ENCODE measurements around the gene EEF1AKMT1. TPM values are rescaled to one million over a fixed set of nuclear protein-coding genes. Genes with fewer than 3 reads are reported as not detected.

The EEF1AKMT1 gene
- total and polyA plus RNA-seq, 10 of the 15 experiments (the other 5 are each of a cell fraction or from before 2014, with no cell fraction given) = 7.9 to 44.5 (median 11.0) TPM

DNA sequence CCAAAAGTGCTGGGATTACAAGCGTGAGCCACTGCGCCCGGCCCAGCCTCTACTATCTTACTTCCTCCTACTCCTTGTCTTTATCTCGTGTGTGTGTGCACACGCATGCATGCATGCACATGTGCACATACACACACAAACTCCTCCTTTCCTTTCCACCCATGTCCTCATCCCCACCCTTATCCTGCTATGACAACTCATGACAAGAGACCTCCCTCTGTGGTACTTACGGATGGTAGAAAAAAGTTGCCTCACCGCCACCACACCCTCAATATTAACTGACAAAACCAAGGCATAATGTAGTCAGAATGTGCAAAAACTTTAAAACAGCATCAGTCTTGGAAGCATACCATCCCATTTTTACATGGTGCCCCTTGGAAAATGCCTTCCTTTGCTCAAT, 15.9 kb upstream of the EEF1AKMT1 start:
- RAD21 ChIA-PET (ENCODE audit: unreplicated experiment) = no interaction called here
- no peak overlapping the region for H2AFZ ChIP-seq (ENCODE audit: control insufficient read depth, low read depth, low read length)
- no peak for DNase-seq (ENCODE audit: low read depth, low spot score)
- POLR2A ChIA-PET = no interaction called here
- in situ Hi-C loops (cut with MboI) (no loop called here), intact Hi-C loops (cut with micrococcal nuclease; ENCODE audit: unreplicated experiment) (no loop called here)
- CTCF ChIA-PET = no interaction called here
- peaks cover 0 to 7% of the 10 kb centered on the region in 2 experiments for H3K36me3 ChIP-seq (ENCODE audit: control insufficient read depth in 2 of 2, insufficient read depth in 2 of 2, low read length in 1 of 2)
- no peaks in the 10 kb centered on the region for H4K20me1 ChIP-seq (ENCODE audit: control insufficient read depth, insufficient read depth)
- SMC1A ChIA-PET (ENCODE audit: uncharacterized antibody, unreplicated experiment) = no interaction called here
- no peaks in the 10 kb centered on the region for H3K27me3 ChIP-seq (replicated peaks in 1 of 2; ENCODE audit: control insufficient read depth in 2 of 2, insufficient read depth in 2 of 2, low read length in 1 of 2)
- 98% methylated on average over 7 of the region's 7 CpGs for WGBS (ENCODE audit: insufficient coverage, insufficient replicate concordance, low lambda C conversion rate, missing lambda C conversion rate)
- no peaks in the 10 kb centered on the region for H3K4me1 ChIP-seq (ENCODE audit: control insufficient read depth, insufficient read depth, low read length)
- FAIRE-seq = no peak
- H3K79me2 ChIP-seq (ENCODE audit: control insufficient read depth, insufficient read depth, low read length) = no peaks in the 10 kb centered on the region
- no peaks in the 10 kb centered on the region for H3K9me3 ChIP-seq (replicated peaks; ENCODE audit: control insufficient read depth, insufficient read depth, low read length)
- no peak overlapping the region for H3K4me3 ChIP-seq
- H3K9ac ChIP-seq (ENCODE audit: control insufficient read depth, insufficient read depth, low read length) = no peak overlapping the region
- H3K27ac ChIP-seq (ENCODE audit: control insufficient read depth, insufficient read depth) = no peak overlapping the region
- no TSS peak for BruUV-seq (replicated peaks)
- H3K4me2 ChIP-seq (ENCODE audit: control insufficient read depth, insufficient read depth) = no peak overlapping the region
- ATAC-seq = no peak
- TF ChIP-seq IRF4 (IDR thresholded peaks at IDR 0.05; ENCODE audit: low read depth, low read length) (no peak), PAX8 (IDR thresholded peaks at IDR 0.05) (no peak), IKZF2 (IDR thresholded peaks at IDR 0.05) (no peak), SMC3 (IDR thresholded peaks at IDR 0.05; ENCODE audit: borderline replicate concordance, low read length) (no peak), SIX5 (IDR thresholded peaks at IDR 0.05; ENCODE audit: low read depth, low read length, severe bottlenecking) (no peak), TCF3 (IDR thresholded peaks at IDR 0.05; ENCODE audit: borderline replicate concordance, insufficient read depth, low read depth, low read length) (no peak), ETV6 (conservative IDR thresholded peaks at IDR 0.05 in 1 of 2, IDR thresholded peaks at IDR 0.05 in 1 of 2; ENCODE audit: borderline replicate concordance in 1 of 2, low read depth in 1 of 2) (no peak), TAF1 (IDR thresholded peaks at IDR 0.05; ENCODE audit: borderline replicate concordance, low read depth, low read length) (no peak), MTA3 (IDR thresholded peaks at IDR 0.05; ENCODE audit: borderline replicate concordance, low read length) (no peak), MEF2B (IDR thresholded peaks at IDR 0.05; ENCODE audit: partially characterized antibody, poor library complexity, severe bottlenecking) (no peak), FOXK2 (IDR thresholded peaks at IDR 0.05) (no peak), SP1 (IDR thresholded peaks at IDR 0.05; ENCODE audit: low read depth, low read length) (no peak)
- TF ChIP-seq, protein P1, sequence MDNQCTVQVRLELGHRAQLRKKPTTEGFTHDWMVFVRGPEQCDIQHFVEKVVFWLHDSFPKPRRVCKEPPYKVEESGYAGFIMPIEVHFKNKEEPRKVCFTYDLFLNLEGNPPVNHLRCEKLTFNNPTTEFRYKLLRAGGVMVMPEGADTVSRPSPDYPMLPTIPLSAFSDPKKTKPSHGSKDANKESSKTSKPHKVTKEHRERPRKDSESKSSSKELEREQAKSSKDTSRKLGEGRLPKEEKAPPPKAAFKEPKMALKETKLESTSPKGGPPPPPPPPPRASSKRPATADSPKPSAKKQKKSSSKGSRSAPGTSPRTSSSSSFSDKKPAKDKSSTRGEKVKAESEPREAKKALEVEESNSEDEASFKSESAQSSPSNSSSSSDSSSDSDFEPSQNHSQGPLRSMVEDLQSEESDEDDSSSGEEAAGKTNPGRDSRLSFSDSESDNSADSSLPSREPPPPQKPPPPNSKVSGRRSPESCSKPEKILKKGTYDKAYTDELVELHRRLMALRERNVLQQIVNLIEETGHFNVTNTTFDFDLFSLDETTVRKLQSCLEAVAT (IDR thresholded peaks at IDR 0.05) = no peak
- TF ChIP-seq, protein P2, sequence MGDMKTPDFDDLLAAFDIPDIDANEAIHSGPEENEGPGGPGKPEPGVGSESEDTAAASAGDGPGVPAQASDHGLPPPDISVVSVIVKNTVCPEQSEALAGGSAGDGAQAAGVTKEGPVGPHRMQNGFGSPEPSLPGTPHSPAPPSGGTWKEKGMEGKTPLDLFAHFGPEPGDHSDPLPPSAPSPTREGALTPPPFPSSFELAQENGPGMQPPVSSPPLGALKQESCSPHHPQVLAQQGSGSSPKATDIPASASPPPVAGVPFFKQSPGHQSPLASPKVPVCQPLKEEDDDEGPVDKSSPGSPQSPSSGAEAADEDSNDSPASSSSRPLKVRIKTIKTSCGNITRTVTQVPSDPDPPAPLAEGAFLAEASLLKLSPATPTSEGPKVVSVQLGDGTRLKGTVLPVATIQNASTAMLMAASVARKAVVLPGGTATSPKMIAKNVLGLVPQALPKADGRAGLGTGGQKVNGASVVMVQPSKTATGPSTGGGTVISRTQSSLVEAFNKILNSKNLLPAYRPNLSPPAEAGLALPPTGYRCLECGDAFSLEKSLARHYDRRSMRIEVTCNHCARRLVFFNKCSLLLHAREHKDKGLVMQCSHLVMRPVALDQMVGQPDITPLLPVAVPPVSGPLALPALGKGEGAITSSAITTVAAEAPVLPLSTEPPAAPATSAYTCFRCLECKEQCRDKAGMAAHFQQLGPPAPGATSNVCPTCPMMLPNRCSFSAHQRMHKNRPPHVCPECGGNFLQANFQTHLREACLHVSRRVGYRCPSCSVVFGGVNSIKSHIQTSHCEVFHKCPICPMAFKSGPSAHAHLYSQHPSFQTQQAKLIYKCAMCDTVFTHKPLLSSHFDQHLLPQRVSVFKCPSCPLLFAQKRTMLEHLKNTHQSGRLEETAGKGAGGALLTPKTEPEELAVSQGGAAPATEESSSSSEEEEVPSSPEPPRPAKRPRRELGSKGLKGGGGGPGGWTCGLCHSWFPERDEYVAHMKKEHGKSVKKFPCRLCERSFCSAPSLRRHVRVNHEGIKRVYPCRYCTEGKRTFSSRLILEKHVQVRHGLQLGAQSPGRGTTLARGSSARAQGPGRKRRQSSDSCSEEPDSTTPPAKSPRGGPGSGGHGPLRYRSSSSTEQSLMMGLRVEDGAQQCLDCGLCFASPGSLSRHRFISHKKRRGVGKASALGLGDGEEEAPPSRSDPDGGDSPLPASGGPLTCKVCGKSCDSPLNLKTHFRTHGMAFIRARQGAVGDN (IDR thresholded peaks at IDR 0.05) = no peak
- TF ChIP-seq, protein P3, sequence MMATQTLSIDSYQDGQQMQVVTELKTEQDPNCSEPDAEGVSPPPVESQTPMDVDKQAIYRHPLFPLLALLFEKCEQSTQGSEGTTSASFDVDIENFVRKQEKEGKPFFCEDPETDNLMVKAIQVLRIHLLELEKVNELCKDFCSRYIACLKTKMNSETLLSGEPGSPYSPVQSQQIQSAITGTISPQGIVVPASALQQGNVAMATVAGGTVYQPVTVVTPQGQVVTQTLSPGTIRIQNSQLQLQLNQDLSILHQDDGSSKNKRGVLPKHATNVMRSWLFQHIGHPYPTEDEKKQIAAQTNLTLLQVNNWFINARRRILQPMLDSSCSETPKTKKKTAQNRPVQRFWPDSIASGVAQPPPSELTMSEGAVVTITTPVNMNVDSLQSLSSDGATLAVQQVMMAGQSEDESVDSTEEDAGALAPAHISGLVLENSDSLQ (IDR thresholded peaks at IDR 0.05) = no peak
- TF ChIP-seq, protein P4, sequence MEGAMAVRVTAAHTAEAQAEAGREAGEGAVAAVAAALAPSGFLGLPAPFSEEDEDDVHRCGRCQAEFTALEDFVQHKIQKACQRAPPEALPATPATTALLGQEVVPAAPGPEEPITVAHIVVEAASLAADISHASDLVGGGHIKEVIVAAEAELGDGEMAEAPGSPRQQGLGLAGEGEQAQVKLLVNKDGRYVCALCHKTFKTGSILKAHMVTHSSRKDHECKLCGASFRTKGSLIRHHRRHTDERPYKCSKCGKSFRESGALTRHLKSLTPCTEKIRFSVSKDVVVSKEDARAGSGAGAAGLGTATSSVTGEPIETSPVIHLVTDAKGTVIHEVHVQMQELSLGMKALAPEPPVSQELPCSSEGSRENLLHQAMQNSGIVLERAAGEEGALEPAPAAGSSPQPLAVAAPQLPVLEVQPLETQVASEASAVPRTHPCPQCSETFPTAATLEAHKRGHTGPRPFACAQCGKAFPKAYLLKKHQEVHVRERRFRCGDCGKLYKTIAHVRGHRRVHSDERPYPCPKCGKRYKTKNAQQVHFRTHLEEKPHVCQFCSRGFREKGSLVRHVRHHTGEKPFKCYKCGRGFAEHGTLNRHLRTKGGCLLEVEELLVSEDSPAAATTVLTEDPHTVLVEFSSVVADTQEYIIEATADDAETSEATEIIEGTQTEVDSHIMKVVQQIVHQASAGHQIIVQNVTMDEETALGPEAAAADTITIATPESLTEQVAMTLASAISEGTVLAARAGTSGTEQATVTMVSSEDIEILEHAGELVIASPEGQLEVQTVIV (IDR thresholded peaks at IDR 0.05; ENCODE audit: borderline replicate concordance, partially characterized antibody) = no peak

All from GM12878 (cell line).